Stomach (tissue), 9 donors: ENCODE measurements around the gene NGRN. TPM values are rescaled to one million over a fixed set of nuclear protein-coding genes. Genes with fewer than 3 reads are reported as not detected.

ENCODE experiments used
- DNase-seq, 2 donors: peaks; one replicate each; pipeline versions ENCODE4 v3.0.0 to v3.0.0-alpha.2; 2013 to 2019
- H3K27ac ChIP-seq, 5 donors: fragments of 200-600 bp in 4 of 5; sonication (generic) in 4 of 5; one replicate each; pipeline ENCODE4 v1.5.1; 2013 to 2019; ENCODE audit warnings: mild to moderate bottlenecking in 1 of 5, moderate library complexity in 1 of 5
- H3K27me3 ChIP-seq, 3 donors: fragments of 200-600 bp; sonication (generic); one replicate each; pipeline ENCODE4 v1.5.1; 2017 to 2019; ENCODE audit warnings: mixed run types in 1 of 3
- H3K36me3 ChIP-seq, 4 donors: fragments of 200-600 bp; sonication (generic); 1 replicate in 3 of 4; 2 replicates in 1 of 4; pipeline ENCODE4 v1.5.1; 2016 to 2019
- H3K4me1 ChIP-seq, 4 donors: fragments of 200-600 bp; sonication (generic); one replicate each; pipeline ENCODE4 v1.5.1; 2016 to 2019
- H3K4me3 ChIP-seq, 4 donors: fragments of 200-600 bp; sonication (generic) in 3 of 4; one replicate each; pipeline ENCODE4 v1.5.1; 2016 to 2019; ENCODE audit warnings: mild to moderate bottlenecking in 1 of 4
- H3K9me3 ChIP-seq, 4 donors: fragments of 200-600 bp; sonication (generic); one replicate each; pipeline ENCODE4 v1.5.1; 2016 to 2019
- EP300 ChIP-seq: sonication (generic); formaldehyde crosslinking; IDR thresholded peaks from one replicate; pipeline ENCODE4 v1.6.1; 2017; ENCODE audit warnings: antibody characterized with exemption
- POLR2A ChIP-seq, 4 donors: fragments of 450-650 bp; IDR thresholded peaks; one replicate each; pipeline ENCODE4 v1.6.1; 2016; ENCODE audit warnings: antibody characterized with exemption in 4 of 4, control low read depth in 2 of 4, mild to moderate bottlenecking in 1 of 4, moderate library complexity in 1 of 4
- POLR2AphosphoS5 ChIP-seq, 3 donors: sonication (generic); formaldehyde crosslinking; IDR thresholded peaks; one replicate each; pipeline ENCODE4 v1.6.1; 2016; ENCODE audit warnings: antibody characterized with exemption in 3 of 3
- WGBS, 5 donors: extraction: QIAGEN DNeasy Blood & Tissue Kit in 3 of 5; methylation state at CpG; one replicate each; pipeline versions ENCODE4 v1.1.5 to v1.1.7; 2013 to 2018; 5-methylcytosine and 5-hydroxymethylcytosine counted together
- intact Hi-C: fragments of 100-400 bp; cut with DNase I; formaldehyde crosslinking; loops from one replicate; pipeline ENCODE4 v1.15.1; 2023; ENCODE audit warnings: low total_unique reads
- polyA plus RNA-seq, 3 donors: library from polyadenylated mRNA; stranded (reverse); fragments of 200-250 nt; gene quantifications; one replicate each; pipeline ENCODE4 v1.2.3, GENCODE V29; 2013
- total RNA-seq, 5 donors: library from RNA; depleted of rRNA; stranded (reverse); fragments of >200 nt; gene quantifications; one replicate each; pipeline versions ENCODE4 v1.1.0 to v1.2.3, GENCODE V29; 2014 to 2016
- TF ChIP-seq, protein P1 (sequence below), 7 experiments: fragments of 450-650 bp in 4 of 7; fragments of 200-600 bp in 3 of 7; sonication (generic) in 3 of 7; IDR thresholded peaks; one replicate each; pipeline ENCODE4 v1.5.1; 2016 to 2019; ENCODE audit warnings: antibody characterized with exemption in 7 of 7, control low read depth in 2 of 7, mild to moderate bottlenecking in 1 of 7
- donor health status: healthy with polysubstance abuse.
- donor health status: Bipolar disorder and iron deficiency.
- donor health status: healthy.

NGRN gene
- total and polyA plus RNA-seq, 8 donors, result 24.0 to 97.4 (median 59.7) TPM

DNA sequence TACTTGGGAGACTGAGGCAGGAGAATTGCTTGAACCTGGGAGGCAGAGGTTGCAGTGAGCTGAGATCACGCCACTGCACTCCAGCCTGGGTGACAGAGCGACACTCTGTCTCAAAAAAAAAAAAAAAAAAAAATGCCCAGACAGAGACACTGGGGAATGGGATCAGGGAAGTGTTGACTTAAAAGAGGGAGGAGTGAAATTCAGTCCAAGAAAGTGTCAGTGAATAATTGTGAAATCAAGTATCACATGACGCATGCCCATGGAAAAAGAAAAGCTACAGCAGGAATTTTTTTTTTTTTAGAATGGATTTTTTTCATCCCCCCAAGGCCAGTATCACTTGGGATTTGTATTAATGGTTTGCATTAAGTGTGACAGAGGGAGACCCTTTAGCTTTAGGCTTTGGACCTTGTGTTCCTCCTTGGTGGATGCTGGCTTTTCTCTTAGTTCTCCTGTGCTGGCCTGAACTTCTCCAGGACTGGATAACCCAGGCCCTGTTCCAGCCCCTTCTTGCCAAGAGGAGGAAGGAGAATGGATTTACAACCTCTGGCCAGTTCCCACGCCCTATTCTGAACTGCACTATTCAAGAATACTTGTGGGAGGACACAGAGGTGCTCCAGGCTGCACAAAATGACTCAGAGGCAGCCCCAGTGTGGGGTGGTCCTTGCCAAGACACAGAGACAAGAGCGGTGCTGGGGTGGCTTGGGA lies 50.0 kb downstream of the NGRN start:
- no peaks in the 10 kb centered on the region for H3K27me3 ChIP-seq
- DNase-seq, result peak; percentile 69 to 74
- no peaks in the 10 kb centered on the region for H3K9me3 ChIP-seq
- H3K4me1 ChIP-seq, result peaks cover 13 to 29% (median 21%) of the 10 kb centered on the region in 4 donors
- no peaks in the 10 kb centered on the region for H3K36me3 ChIP-seq
- H3K27ac ChIP-seq, result peak overlapping the region; percentile 60 to 77 (median 69)
- intact Hi-C loops, result no loop called here
- WGBS, 5 donors, result 31 to 50% (median 40%) methylated on average over 5 of the region's 5 CpGs
- no peak overlapping the region for H3K4me3 ChIP-seq
- TF ChIP-seq POLR2A (IDR thresholded peaks at IDR 0.05) (no peak), POLR2AphosphoS5 (IDR thresholded peaks at IDR 0.05) (no peak), EP300 (no peak)
- TF ChIP-seq, protein P1, sequence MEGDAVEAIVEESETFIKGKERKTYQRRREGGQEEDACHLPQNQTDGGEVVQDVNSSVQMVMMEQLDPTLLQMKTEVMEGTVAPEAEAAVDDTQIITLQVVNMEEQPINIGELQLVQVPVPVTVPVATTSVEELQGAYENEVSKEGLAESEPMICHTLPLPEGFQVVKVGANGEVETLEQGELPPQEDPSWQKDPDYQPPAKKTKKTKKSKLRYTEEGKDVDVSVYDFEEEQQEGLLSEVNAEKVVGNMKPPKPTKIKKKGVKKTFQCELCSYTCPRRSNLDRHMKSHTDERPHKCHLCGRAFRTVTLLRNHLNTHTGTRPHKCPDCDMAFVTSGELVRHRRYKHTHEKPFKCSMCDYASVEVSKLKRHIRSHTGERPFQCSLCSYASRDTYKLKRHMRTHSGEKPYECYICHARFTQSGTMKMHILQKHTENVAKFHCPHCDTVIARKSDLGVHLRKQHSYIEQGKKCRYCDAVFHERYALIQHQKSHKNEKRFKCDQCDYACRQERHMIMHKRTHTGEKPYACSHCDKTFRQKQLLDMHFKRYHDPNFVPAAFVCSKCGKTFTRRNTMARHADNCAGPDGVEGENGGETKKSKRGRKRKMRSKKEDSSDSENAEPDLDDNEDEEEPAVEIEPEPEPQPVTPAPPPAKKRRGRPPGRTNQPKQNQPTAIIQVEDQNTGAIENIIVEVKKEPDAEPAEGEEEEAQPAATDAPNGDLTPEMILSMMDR (IDR thresholded peaks at IDR 0.05), result no peak

DNA sequence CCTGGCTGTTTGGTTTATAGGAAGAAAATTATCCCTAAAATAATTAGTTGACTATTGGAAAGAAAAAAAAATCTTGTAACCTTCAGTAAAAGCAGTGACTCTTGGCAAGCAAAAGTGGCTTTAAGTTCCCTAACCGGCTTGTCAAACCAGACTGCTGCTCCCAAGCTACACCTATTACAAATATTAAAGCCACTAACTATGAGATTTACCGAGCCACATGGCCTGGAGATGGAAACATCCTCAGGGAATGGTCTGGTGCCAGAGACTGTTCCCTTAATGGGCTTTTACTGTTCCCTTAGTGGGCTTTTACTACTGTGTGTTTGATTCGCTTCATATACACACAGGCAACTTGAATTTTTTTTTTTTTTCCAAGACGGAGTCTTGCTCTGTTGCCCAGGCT lies 50.7 kb downstream of the NGRN start:
- H3K4me3 ChIP-seq, result no peak overlapping the region
- no peaks in the 10 kb centered on the region for H3K36me3 ChIP-seq
- peak overlapping the region in 4 of 5 donors; percentile 60 to 77 (median 68) for H3K27ac ChIP-seq
- H3K9me3 ChIP-seq, result no peaks in the 10 kb centered on the region
- peaks cover 13 to 32% (median 22%) of the 10 kb centered on the region in 4 donors for H3K4me1 ChIP-seq
- TF ChIP-seq, protein P1 (IDR thresholded peaks at IDR 0.05), result no peak
- TF ChIP-seq POLR2AphosphoS5 (IDR thresholded peaks at IDR 0.05) (no peak), POLR2A (IDR thresholded peaks at IDR 0.05) (no peak), EP300 (no peak)
- DNase-seq, result no peak
- no peaks in the 10 kb centered on the region for H3K27me3 ChIP-seq
- intact Hi-C loops, result no loop called here
- 39 to 51% (median 46%) methylated on average over 4 of the region's 4 CpGs for WGBS, 5 donors

DNA sequence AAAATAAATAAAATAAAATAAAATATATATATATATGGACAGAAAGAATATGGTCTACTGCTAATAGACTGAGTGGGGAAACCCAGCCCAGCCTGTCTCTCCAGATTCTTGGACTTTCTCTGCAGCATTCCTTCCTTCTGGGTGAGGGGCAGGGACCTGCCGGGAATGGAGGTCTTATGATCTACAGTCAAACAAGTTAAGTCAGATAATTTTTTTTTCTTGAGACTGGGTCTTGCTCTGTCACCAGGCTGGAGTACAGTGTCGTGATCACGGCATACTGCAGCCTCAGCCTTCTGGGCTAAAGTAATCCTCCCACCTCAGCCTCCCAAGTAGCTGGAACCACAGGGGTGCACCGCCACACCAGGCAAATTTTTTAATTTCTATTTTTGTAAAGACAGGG lies 53.1 kb downstream of the NGRN start:
- Histone ChIP-seq H3K9me3 (no peaks in the 10 kb centered on the region), H3K4me3 (no peak overlapping the region), H3K27ac (no peak overlapping the region), H3K36me3 (no peaks in the 10 kb centered on the region), H3K27me3 (no peaks in the 10 kb centered on the region), H3K4me1 (peaks cover 13 to 35% (median 25%) of the 10 kb centered on the region in 4 donors)
- DNase-seq, result no peak
- TF ChIP-seq POLR2AphosphoS5 (IDR thresholded peaks at IDR 0.05), result no peak
- TF ChIP-seq EP300, result no peak
- TF ChIP-seq, protein P1 (IDR thresholded peaks at IDR 0.05), result no peak
- WGBS, 5 donors, result 64 to 86% (median 73%) methylated on average over 4 of the region's 4 CpGs
- intact Hi-C loops, result no loop called here

DNA sequence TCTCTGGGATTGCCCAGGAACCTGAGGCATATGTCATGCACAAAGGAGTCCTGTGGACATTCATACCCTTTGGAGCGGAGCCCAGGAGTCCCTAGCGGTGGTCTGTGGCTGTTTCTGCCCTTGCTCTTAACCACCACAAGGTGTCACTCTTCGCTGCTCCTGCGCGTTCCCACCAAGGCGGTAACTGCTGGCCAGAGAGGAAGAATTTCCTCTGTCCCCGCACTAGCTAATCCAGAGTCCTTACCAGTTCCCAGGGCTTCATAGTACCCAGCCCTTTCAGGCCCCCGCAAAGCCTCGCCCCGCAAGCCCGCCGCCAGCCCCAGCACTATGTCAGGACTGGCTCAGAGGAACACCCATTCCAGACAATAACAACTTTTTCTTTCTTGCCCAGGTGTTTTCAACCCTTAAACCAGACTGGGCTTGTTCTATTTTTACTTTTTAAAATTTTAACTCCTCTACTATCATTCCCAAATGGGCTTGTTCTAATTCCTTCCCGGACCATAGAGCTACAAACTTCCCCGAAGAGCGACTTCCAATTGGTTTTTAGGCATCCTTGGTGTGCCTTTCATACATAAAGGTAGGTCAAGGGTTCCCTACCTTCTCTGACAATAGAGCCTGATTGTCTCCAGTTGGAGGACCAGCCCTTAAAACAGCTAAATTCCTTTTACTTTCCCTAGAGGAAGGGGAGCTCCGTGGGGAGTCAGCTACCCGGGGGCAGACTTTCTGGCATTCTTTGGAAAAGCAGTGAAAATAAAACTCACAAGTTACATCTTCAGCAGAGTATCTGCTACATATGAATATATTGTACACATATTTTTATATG lies 54.8 kb downstream of the NGRN start:
- H3K36me3 ChIP-seq, result no peaks in the 10 kb centered on the region
- intact Hi-C loops, result loop anchor here (10.0 kb wide), 1 partner anchor 155 kb away; no protein-coding TSS in a partner anchor
- no peak for TF ChIP-seq POLR2A (IDR thresholded peaks at IDR 0.05)
- TF ChIP-seq POLR2AphosphoS5 (IDR thresholded peaks at IDR 0.05), result peak in 2 of 3 donors; percentile 34 to 84
- TF ChIP-seq, protein P1 (IDR thresholded peaks at IDR 0.05), result peak in 5 of 7 experiments; percentile 94 to 99 (median 96)
- peaks cover 8 to 31% (median 20%) of the 10 kb centered on the region in 4 donors for H3K4me1 ChIP-seq
- 10 to 12% (median 11%) methylated on average over 16 to 17 of the region's 17 CpGs for WGBS, 5 donors
- peak overlapping the region in 1 of 5 donors; percentile 39 for H3K27ac ChIP-seq
- H3K9me3 ChIP-seq, result no peaks in the 10 kb centered on the region
- no peak overlapping the region for H3K4me3 ChIP-seq
- no peaks in the 10 kb centered on the region for H3K27me3 ChIP-seq
- DNase-seq, result peak; percentile 80 to 96
